Body of pancreas (tissue), 4 donors: ENCODE results near the gene TCHHL1. TPM values are rescaled to one million over a fixed set of nuclear protein-coding genes. Genes with fewer than 3 reads are reported as not detected.
"Not testable (repeated sequence)": the region's sequence is repeated elsewhere in the genome, so short reads cannot be mapped to it uniquely, and the experiment has no call there.

Source experiments
- ATAC-seq: fragments of 150-250 bp; one replicate; pipeline ENCODE4 v1.9.1; 2016
- DNase-seq, 4 donors: peaks; one replicate each; pipeline ENCODE4 v3.0.0-alpha.2; 2019
- H3K27ac ChIP-seq, 4 donors: fragments of 200-600 bp; sonication (generic); 1 replicate in 3 of 4; 2 replicates in 1 of 4; pipeline versions ENCODE4 v1.5.1 to v1.6.1; 2016 to 2019; ENCODE audit warnings: mild to moderate bottlenecking in 1 of 4, mixed read lengths in 1 of 4, moderate library complexity in 1 of 4
- H3K27me3 ChIP-seq, 2 donors: fragments of 200-600 bp; sonication (generic); one replicate each; pipeline ENCODE4 v1.6.0; 2016; ENCODE audit warnings: mild to moderate bottlenecking in 1 of 2
- H3K36me3 ChIP-seq, 2 donors: fragments of 200-600 bp; sonication (generic); replicated peaks in 1 of 2; 2 replicates each; pipeline ENCODE4 v1.5.1; 2016; ENCODE audit warnings: low read depth in 2 of 2; ENCODE audit not compliant: insufficient read depth in 1 of 2
- H3K4me1 ChIP-seq: fragments of 200-600 bp; sonication (generic); one replicate; pipeline ENCODE4 v1.6.0; 2016
- H3K4me3 ChIP-seq, 2 donors: fragments of 200-600 bp; sonication (generic); 1 replicate in 1 of 2; 2 replicates in 1 of 2; pipeline ENCODE4 v1.5.1; 2016 to 2019
- H3K9me3 ChIP-seq, 3 donors: fragments of 200-600 bp; sonication (generic); 1 replicate in 2 of 3; 2 replicates in 1 of 3; pipeline ENCODE4 v1.5.1; 2016
- CTCF ChIP-seq, 7 experiments: fragments of 450-650 bp in 4 of 7; fragments of 200-600 bp in 3 of 7; sonication (generic) in 3 of 7; IDR thresholded peaks; one replicate each; pipeline ENCODE4 v1.5.1; 2016 to 2019; ENCODE audit warnings: antibody characterized with exemption in 7 of 7
- POLR2A ChIP-seq, 3 donors: fragments of 450-650 bp; IDR thresholded peaks; one replicate each; pipeline ENCODE4 v1.6.1; 2016; ENCODE audit warnings: antibody characterized with exemption in 3 of 3, mild to moderate bottlenecking in 2 of 3
- WGBS, 2 donors: methylation state at CpG; one replicate each; pipeline ENCODE4 v1.1.5; 2017; 5-methylcytosine and 5-hydroxymethylcytosine counted together
- intact Hi-C: fragments of 100-400 bp; cut with DNase I; formaldehyde crosslinking; loops from one replicate; pipeline ENCODE4 v1.15.1; 2023
- total RNA-seq, 2 donors: library from RNA; depleted of rRNA; stranded (reverse); fragments of >200 nt; gene quantifications; one replicate each; pipeline ENCODE4 v1.1.0, GENCODE V29; 2016

The TCHHL1 gene
- total RNA-seq, 2 donors from 2014 or later: not detected

GRCh38 chr1:152104854-152105253 lies 16.0 kb upstream of the TCHHL1 start:
- peaks cover 0 to 16% (median 0%) of the 10 kb centered on the region in 3 donors for H3K9me3 ChIP-seq
- no peak overlapping the region for H3K27ac ChIP-seq
- no peaks in the 10 kb centered on the region for H3K36me3 ChIP-seq
- H3K27me3 ChIP-seq: peaks cover 0 to 29% of the 10 kb centered on the region in 2 donors
- TF ChIP-seq CTCF (IDR thresholded peaks at IDR 0.05): no peak
- no peak for TF ChIP-seq POLR2A (IDR thresholded peaks at IDR 0.05)
- WGBS, 2 donors: 34 to 47% methylated on average over 2 of the region's 2 CpGs
- intact Hi-C loops: no loop called here
- no peak for ATAC-seq
- DNase-seq: no peak
- peaks cover 24% of the 10 kb centered on the region for H3K4me1 ChIP-seq
- H3K4me3 ChIP-seq: no peak overlapping the region

- intact Hi-C loops: no loop called here
- ATAC-seq (no peak), DNase-seq (no peak)
- Histone ChIP-seq H3K36me3 (no peaks in the 10 kb centered on the region), H3K27me3 (no peaks in the 10 kb centered on the region), H3K4me1 (no peaks in the 10 kb centered on the region), H3K4me3 (no peak overlapping the region), H3K27ac (no peak overlapping the region), H3K9me3 (peaks cover 0 to 7% (median 0%) of the 10 kb centered on the region in 3 donors)
- TF ChIP-seq CTCF (IDR thresholded peaks at IDR 0.05): no peak
- TF ChIP-seq POLR2A (IDR thresholded peaks at IDR 0.05): no peak
- WGBS, 2 donors: 51 to 53% methylated on average over 3 of the region's 3 CpGs
These were observed 8.1 kb upstream of the TCHHL1 start for GRCh38 chr1:152096931-152097330.

GRCh38 chr1:152086760-152087159 lies 2.1 kb downstream of the TCHHL1 start:
- no peaks in the 10 kb centered on the region for H3K36me3 ChIP-seq
- H3K4me3 ChIP-seq: no peak overlapping the region
- TF ChIP-seq CTCF (IDR thresholded peaks at IDR 0.05): no peak
- no peak for TF ChIP-seq POLR2A (IDR thresholded peaks at IDR 0.05)
- H3K4me1 ChIP-seq: no peaks in the 10 kb centered on the region
- ATAC-seq: no peak
- no peaks in the 10 kb centered on the region for H3K27me3 ChIP-seq
- H3K9me3 ChIP-seq: no peaks in the 10 kb centered on the region
- no peak overlapping the region for H3K27ac ChIP-seq
- intact Hi-C loops: no loop called here
- DNase-seq: no peak

- no peak overlapping the region for H3K27ac ChIP-seq
- intact Hi-C loops: no loop called here
- no peak for ATAC-seq
- no peak for TF ChIP-seq POLR2A (IDR thresholded peaks at IDR 0.05)
- TF ChIP-seq CTCF (IDR thresholded peaks at IDR 0.05): no peak
- no peaks in the 10 kb centered on the region for H3K27me3 ChIP-seq
- no peaks in the 10 kb centered on the region for H3K9me3 ChIP-seq
- H3K36me3 ChIP-seq: no peaks in the 10 kb centered on the region
- no peak for DNase-seq
- no peaks in the 10 kb centered on the region for H3K4me1 ChIP-seq
- H3K4me3 ChIP-seq: no peak overlapping the region
- WGBS, 2 donors: 27 to 52% methylated on average over 1 of the region's 1 CpG
These were observed 4.0 kb downstream of the TCHHL1 start for GRCh38 chr1:152084853-152085252.

- WGBS, 2 donors: 85 to 96% methylated on average over 7 to 12 of the region's 17 CpGs
- intact Hi-C loops, DNase-seq, H3K9me3 ChIP-seq, H3K36me3 ChIP-seq, H3K4me3 ChIP-seq, H3K27me3 ChIP-seq, H3K4me1 ChIP-seq, ATAC-seq, H3K27ac ChIP-seq: not testable (repeated sequence)
These were observed 7.8 kb downstream of the TCHHL1 start for GRCh38 chr1:152081026-152081425.

- H3K4me1 ChIP-seq, H3K27me3 ChIP-seq, intact Hi-C loops, H3K9me3 ChIP-seq, ATAC-seq, H3K36me3 ChIP-seq, DNase-seq, H3K4me3 ChIP-seq, H3K27ac ChIP-seq: not testable (repeated sequence)
- 77 to 79% methylated on average over 17 of the region's 17 CpGs for WGBS, 2 donors
These were observed 8.4 kb downstream of the TCHHL1 start for GRCh38 chr1:152080494-152080893.
